HL-60/S4 treated with retinoic acid at 250 ng/mL for 4 days and 3 days (cell line): ENCODE results near the gene NTN1.
"Not testable (repeated sequence)": the region's sequence is repeated elsewhere in the genome, so short reads cannot be mapped to it uniquely, and the experiment has no call there.

Source experiments
- in situ Hi-C: fragments of 300-500 bp; cut with MboI; formaldehyde crosslinking; loops from 2 replicates; pipeline ENCODE4 v1.7.0; 2022; ENCODE audit warnings: low sequenced_read_pairs

The NTN1 gene

DNA sequence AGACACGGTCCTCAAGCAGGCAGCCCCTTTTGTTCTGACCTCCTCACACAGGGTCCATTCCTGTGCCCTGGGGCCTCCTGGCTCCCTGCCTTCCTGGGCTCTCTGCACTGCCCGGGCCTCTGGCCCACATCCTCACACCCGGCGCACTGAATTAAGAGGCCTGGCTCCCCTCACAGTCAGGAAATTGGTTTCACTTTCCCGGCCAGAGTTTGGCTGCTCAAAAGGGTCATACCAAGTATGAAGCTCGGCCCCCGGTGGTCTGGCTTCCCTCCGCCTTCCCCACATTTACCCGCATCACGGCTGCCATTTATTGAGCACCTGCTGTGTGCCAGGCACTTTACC, 220.0 kb downstream of the NTN1 start:
- in situ Hi-C loops: no loop called here

DNA sequence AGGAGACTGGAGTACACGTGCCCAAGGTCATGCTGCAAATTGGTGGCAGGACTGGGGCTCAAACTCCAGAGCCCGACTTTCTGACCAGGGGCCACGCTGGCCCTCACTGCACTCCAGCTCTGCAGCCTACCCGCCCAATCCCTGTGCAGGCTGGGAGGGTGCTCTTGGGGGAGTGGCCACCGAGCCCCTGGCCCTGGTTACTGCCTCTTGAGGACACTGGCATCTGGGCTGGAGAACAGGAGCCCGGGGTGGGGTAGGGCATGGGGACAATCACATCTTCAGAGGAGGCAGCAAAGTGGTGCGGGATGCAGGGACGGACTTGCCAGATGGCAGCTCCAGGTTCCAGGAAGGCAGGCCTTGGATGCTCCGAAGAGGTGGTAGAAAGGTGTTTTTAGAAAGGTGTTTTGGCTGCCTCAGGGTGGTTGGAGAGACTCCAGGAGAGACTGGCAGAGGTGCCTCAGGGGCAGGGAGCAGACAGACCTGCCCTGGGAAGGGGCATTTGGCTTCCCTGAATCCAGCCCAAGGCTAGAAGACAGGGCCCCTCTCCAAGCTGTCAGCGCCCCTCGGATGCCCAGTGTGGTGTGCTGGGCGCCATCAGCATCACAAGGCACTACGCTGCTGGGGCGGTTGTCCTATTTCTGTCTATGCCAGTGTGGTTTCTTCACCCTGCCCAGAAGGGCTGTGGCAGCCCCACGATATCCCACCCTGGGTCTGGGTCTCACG, 220.6 kb downstream of the NTN1 start:
- in situ Hi-C loops: no loop called here

DNA sequence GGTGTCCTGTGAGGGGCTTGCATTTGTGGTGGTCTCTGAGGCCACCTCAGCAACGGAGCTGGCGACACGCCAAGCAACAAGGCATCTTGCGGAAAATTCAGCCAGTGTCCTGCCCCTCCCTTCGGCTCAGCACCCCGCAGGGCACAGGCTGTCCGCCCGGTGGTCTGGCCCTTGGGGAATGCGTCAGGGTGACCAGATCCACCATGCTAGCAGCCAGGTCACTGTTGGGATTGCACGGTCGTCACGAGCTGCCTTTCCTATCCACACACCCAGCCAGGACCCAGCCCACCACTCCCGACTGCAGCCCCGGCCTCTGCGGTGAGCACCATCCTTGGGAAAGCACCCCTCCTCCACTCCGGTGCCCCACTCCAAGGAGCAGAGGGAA, 221.2 kb downstream of the NTN1 start:
- in situ Hi-C loops: no loop called here

DNA sequence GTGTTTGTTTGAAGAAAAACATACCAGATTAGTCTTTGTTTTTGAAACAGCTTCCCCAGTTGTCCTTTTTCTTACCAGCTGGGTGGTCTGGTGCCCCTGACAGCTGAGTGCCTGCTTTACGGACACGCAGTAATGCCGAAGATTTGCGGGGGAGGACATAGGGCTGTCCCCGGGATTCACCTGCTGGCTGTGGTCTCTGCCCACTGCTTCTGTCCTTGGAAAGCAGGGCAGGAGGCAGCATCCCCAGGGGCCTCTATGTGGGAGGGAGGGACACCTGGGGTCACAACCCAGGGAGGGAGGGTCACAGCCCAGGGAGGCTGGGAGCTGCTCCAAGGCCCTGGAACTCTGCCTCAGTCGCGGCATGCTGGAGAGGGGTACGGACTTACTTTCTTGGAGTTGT, 221.7 kb downstream of the NTN1 start:
- in situ Hi-C loops: no loop called here

DNA sequence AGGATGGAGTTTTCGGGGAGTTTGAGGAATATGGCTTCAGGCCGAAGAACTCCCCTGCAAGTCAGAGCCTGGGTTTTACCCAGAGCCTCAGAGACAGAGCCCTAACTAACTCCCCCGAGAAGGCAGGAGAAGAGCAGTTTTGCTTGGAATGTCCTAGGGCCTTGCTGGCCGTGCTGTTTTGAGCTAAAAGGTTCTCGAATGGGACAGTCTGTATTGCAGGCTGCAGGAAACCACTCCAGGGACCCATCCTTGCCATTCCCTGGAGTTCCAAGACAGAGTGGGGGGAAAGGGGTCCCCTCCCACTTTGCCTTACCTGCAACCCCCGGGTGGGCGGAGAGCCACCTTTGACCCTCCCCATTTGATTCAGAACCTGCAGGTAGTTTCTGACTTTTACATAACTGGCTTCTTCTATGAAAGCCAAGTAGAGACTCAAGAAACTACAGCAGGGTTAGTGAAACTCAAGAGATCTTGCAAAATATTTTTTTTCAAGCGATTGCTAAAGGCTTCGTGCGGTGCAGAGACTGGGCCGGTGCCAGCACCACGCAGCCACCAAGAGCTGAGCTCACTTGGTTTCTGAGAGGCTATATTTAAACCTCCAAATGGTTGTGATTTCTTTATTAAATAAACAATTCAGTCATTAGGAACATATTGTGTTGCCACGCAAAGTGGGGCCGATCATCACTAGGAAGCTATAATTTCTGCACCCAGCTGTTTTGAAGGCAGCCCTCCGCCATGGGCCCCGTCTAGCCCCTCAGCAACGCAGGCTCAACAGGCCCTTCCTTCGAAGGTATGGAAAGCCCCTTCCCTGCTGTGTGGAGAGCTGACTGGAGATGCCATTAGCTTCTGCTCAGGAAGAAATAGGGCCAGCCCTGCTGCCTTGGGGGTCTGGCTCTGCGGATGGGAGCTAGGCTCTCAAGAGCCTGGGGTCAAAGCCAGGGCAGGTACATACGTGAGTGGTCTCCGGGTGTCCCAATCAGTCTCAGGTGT, 223.0 kb downstream of the NTN1 start:
- in situ Hi-C loops: no loop called here

DNA sequence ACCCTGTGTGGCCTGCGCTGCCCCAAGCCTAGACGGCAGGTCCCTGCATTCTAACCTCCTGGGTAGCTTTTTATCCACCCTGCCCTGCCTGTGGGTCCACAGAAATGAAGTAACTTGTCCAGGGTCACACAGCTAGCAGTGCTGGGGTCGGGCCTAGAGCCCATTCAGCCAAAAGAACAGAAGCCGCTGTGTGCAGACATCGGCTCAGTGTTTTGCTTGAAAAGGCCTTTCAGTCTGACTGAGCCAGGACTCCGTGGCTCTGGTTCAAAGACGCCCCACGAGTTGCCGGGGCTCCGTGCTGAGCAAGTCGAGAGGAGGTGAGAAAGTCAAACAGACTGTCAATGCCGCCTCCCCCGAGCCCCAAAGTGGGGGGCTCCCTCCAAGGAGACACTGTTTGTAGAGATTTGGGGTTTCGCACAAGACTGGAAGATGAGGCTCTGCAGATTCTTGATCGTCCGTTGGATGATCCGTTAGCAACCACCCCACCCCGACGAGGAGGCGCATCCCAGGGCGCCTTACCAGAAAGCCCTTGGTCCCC, 226.2 kb downstream of the NTN1 start:
- in situ Hi-C loops: no loop called here

DNA sequence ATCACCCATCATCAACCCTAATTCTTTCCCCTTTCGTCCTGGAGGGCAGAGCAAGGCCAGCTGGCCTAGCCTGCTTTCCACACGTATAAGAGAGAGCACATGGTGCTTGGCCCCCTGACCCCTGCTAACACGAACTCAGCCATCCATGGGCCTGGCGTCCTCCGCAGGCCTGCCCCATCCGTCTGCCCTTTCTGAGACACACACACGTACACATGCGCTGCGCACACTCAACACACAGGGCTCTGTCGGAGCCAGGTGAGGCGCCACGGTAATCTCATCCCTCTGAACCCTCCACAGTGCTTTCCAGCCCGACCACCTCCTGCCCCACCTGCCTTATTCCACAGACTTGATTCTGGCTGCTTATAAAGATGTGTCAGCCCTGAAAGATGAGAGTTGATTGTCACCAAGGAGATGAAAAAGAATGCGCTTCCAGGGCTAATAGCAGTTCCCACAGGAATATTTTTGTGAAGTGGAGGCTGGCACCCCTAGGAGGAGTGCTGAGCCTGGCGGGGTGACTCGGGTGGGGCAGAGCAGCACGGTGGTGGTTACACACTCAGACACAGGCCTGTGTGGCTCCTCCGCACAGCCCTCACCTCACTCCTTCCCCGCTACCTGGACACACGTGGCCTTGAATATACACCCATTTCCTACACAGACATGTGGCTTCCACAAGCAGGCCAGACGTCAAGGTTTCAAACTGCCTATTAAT, 228.1 kb downstream of the NTN1 start:
- in situ Hi-C loops: no loop called here

DNA sequence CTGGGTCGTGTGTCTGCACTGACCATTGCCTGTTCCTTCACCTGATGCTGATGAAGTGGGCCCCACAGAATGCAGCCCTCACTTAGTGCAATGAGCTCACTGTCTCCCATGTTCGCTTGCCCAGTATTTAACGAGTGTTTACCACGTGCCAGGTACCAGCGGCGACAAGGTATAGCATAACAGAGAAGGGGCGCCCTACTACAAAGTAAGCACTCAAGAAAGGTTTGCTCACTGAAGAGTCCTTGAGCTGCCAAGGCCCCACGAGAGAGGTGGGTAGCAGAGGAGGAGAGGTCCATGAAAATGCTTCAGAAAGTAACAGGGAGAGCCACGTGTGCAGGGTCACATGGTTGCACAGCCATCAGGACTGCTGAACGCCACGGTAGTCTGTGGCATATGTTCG, 230.0 kb downstream of the NTN1 start:
- in situ Hi-C loops: no loop called here

DNA sequence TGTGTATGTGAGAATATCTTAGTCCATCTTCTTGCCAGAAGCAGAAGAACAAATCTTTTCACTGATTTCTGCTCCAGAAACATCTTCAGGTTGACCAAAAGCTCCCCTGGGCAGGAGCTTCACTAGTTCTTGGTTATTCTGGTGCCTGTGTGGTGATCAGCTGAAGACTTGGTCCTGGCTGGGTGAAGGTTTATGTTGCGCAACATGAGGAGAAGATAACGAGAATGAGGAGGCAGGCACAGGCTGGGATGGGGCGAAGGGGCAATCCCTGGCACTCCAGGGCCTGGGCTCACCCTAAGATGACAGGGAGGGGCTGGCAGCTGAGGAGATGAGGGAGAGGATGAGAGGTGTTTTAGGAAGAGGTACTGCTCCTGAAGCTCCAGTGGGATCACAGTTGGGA, 232.0 kb downstream of the NTN1 start:
- in situ Hi-C loops: no loop called here

DNA sequence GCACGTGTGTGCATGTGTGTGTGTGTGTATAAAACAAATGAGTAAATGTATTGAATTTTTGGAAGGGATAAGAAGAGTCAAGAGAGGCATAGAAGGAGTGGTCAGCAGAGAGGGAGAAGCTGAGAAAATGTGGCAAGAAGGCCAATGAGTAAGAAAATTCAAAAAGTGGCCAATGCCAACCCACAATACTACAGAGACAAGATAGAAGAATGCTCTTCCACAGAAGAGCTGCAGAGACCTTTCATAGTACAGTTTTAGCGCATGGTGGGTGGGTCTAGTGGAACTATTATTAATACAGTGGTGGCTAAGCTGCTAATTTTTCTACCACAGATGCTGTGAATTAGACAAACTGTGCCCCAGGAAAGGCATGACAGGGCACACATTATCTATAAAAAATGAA, 233.5 kb downstream of the NTN1 start:
- in situ Hi-C loops: no loop called here

DNA sequence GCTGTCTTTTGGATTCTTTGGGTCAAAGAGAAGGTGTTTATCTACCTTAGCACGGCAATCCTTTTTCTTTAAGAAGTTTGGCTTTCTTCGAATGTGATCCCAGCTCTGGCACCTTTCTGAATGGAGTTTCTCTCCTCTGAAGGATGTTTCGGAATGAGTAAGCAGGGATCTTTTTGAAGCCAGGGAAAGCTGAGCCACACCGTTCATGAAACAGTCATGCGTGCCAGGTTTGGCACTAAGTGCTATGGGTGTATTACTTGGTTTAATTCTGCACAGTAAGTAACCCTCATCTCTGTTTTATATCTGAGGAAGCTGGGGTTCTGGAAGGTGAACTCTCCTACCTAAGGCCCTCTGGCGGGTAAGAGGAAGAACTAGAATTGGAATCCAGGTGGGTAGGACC, 234.5 kb downstream of the NTN1 start:
- in situ Hi-C loops: no loop called here

DNA sequence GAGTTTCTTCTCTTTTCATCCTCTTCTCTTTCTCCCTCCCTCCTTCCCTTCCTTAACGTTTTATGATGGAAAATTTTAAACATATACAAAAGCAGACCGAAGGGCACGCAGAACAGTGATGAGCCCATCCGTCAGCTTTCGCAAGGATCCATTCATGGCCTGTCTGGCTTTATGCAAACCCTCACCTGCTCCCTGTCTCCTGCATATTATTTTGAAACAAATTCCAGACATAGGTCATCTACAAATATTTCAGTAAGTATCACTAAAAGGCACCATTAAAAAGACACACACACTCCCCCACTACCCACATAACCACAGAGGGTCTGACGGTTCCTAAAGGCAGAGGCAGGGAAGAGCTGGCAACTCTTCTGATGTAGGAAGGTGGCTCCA, 235.0 kb downstream of the NTN1 start:
- in situ Hi-C loops: no loop called here

DNA sequence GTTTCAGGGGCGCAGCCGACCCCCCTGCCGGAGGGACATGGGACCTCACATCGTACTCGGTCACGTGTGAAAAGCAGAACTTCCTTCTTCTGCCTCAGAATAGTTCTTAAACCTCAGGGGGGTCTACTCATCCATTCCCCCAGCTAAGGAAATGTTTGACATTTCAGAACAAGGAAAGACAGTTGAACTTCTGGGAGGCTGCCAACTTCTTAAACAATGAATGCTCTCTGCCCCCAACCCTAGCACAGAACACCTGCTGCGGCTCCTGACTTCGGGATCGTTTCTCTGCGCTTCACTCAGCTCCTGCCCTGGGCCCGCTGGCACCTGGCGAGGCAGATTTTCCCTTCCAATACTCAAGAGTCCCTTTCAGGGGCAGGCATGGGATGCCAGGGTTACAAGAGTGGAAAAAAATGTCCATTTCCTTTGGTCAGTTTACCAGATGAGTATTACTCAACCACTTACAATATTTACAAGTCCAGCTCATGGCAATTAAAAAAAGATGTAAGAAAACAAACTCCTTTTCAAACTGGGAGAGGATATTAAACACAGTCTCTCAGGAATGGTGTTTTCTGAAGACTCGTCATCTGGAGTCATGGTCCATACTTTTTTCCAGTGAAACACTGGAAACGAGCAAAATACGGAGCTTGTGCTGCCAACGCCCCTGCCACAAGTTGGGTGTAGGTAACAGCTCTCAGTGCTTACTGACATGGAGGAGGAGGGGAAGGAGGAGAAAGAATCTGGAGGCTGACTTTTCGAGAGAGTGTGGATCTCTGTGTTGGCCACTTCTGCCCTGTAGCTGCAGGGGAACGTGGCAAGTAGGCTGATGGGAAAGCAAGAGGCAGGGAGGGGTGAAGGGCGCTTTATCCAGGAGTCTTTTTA, 235.7 kb downstream of the NTN1 start:
- in situ Hi-C loops: no loop called here

DNA sequence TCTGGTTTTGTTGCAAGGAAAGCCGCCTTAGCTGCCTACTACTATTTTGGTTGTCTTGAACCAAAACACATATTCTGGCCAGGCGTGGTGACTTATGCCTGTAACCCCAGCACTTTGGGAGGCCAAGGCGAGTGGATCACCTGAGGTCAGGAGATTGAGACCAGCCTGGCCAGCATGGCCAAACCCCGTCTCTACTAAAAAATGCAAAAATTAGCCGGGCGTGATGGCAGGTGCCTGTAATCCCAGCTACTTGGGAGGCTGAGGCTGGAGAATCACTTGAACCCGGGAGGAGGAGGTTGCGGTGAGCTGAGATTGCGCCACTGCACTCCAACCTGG, 236.3 kb downstream of the NTN1 start:
- in situ Hi-C loops: not testable (repeated sequence)

DNA sequence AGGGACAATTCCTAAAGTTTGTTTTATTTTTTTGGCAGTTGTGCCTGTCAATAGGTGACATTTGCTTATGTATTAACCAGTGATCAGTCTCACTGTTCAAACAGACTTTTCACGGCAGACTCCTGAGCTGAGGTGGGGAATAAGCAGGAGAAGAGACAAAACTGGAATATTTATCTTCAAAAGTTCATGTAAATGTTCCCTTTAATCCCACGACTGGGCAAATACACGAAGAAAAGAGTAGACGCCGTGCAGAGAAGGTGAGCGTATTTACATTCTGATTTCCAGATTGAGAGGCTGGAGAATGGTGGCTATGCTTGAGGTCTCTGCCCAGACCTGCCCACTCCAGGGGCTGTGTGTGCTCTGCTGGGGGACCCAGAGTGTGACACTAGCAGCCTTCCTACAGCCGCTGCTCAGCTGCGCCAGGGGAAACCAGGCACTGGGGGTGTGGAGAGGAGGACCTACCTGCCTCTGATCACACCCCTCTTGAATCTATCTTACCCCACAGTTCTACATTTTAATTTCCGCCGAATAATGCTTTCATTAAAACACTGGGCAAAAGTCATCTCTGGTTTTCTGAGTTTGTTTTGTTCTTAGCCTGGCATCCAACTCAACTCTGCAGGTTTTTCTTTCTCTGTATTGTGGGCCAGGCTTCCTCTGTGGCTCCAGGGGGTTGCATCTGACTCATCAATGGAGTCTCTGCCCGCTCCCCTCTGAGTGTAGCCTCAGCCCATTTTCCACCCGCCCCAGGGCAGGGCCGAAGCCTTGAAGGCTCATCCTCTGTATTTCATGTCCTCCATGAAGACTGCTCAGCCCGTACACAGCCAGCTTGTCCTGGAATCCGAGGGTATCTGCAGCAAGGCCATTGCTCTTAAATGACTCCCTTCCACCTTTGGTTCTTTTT, 237.1 kb downstream of the NTN1 start:
- in situ Hi-C loops: no loop called here

DNA sequence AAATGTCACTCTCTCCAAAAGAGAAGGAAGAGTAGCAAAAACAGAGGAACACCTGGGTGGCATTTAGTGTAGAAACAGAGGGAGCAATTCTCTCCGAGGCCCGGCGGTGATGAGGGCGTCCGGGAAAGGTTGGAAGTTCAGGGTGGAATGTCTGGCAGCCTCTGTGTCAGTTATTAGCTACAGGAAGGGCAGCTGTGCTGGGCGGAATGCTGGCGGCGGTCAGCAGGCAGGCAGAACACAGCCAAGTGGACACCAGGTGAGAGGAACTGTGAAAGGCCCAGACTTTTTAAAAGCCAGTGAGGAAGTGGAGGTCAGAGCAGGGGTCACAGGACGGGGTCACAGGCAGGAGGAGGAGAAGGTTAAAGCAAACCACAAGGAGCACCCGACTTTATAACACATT, 238.1 kb downstream of the NTN1 start:
- in situ Hi-C loops: no loop called here

DNA sequence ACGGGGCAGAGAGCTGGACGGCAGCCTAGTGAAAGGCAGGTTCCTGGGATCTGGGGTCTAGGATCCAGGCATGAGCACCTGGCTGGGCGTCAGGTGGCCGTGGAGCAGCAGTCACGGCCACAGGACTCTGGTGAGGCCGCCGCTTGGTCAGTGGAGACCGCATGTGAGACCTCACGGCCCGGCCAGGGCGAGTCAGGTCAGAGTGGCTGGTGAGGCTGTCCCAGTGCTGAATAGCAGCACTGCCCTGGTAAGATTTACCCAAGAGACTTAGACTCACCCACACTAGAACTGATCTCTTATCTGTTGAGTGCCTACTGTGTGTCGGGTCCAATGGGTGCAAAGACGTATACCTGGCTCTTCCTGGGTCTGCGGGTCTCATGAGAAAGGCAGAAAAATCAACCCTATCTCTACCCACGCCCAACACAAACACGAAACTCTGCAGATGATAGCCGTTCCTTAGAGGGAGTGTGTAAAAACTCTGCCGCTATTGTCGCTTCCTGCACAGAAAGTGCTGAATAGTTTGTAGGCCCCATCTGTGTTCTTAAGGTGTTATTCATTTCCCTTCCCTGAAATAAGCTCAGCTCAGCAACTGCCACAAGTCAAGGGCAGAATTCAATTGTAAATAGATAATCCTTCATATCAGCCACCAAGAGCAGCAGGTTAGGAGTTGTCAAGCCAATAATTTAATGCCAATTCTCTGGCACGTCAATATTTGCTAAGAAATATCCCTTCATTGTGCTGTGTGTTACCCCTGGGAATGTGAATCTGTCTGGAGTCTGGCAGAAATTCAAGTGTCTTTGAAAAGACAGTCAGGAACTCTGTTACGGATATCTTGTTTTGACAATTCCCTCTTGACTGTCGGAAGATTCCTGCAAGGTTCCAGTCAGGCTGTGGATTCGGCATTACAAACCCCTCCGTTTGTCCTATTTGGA, 240.0 kb downstream of the NTN1 start:
- in situ Hi-C loops: no loop called here

DNA sequence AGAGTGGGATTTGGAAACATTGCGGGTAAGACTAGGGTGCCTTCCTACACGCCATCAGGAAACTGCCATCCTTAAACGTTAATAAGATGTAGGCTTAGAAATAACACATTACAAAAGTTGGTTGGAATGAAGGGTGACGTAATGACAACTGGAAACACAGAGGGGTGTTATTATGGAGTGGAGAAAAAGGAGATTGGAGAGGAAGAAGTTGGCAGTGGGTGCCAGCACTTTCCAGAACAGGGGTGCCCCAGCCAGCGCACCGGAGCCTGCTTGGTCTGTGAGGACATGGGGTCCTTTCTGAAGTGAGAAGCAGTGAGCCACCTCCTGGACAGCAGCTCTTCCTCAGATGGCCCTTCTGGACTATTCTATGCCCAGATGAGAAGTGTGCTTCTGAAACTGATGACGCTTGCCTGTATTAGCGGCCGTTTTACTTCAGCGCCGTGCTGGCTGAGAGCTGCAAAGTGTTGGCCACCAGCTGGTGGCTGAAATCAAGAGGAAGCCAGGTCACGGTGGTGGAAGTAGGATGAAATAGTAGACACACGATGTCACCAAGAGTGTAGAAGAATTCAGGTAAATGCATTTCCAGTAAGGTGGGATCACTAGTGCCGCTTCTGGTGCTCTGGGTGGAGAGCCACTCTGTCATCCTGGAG, 244.8 kb downstream of the NTN1 start:
- in situ Hi-C loops: no loop called here
